Coronary artery (tissue), 2 donors: ENCODE measurements around the gene MAP3K14.

ENCODE experiments used
- DNase-seq: peaks from one replicate; pipeline ENCODE4 v3.0.0-alpha.2; 2017; ENCODE audit warnings: low spot score
- H3K27ac ChIP-seq, 2 donors: fragments of 200-600 bp; sonication (generic); one replicate each; pipeline ENCODE4 v1.5.1; 2016 to 2019
- H3K4me3 ChIP-seq: fragments of 200-600 bp; sonication (generic); 2 replicates; pipeline ENCODE4 v1.5.1; 2016; ENCODE audit warnings: mild to moderate bottlenecking, moderate library complexity
- CTCF ChIP-seq: fragments of 200-600 bp; sonication (generic); IDR thresholded peaks from one replicate; pipeline ENCODE4 v1.5.1; 2019; ENCODE audit warnings: antibody characterized with exemption

The MAP3K14 gene

GRCh38 chr17:45246861-45247428, 69.9 kb downstream of the MAP3K14 start:
- H3K27ac ChIP-seq, result peak overlapping the region in 1 of 2 donors; percentile 15
- H3K4me3 ChIP-seq, result peak overlapping the region; percentile 73
- no peak for DNase-seq
- no peak for TF ChIP-seq CTCF

- Histone ChIP-seq H3K4me3 (peak overlapping the region; percentile 73), H3K27ac (no peak overlapping the region)
- TF ChIP-seq CTCF, result no peak
- DNase-seq, result no peak
Measured at GRCh38 chr17:45246338-45246737, 70.5 kb downstream of the MAP3K14 start.

GRCh38 chr17:45244725-45245656, 71.8 kb downstream of the MAP3K14 start:
- TF ChIP-seq CTCF, result no peak
- Histone ChIP-seq H3K27ac (no peak overlapping the region), H3K4me3 (no peak overlapping the region)
- DNase-seq, result no peak

GRCh38 chr17:45243750-45244149, 73.1 kb downstream of the MAP3K14 start:
- Histone ChIP-seq H3K4me3 (no peak overlapping the region), H3K27ac (no peak overlapping the region)
- DNase-seq, result no peak
- no peak for TF ChIP-seq CTCF

GRCh38 chr17:45242029-45242414, 74.8 kb downstream of the MAP3K14 start:
- no peak for TF ChIP-seq CTCF
- Histone ChIP-seq H3K4me3 (peak overlapping the region; percentile 57), H3K27ac (no peak overlapping the region)
- DNase-seq, result no peak

GRCh38 chr17:45241328-45242028, 75.3 kb downstream of the MAP3K14 start:
- TF ChIP-seq CTCF, result no peak
- H3K27ac ChIP-seq, result no peak overlapping the region
- H3K4me3 ChIP-seq, result peak overlapping the region; percentile 57
- no peak for DNase-seq
